Parathyroid adenoma (tissue), 2 donors: ENCODE data around the gene SEMG1.

ENCODE experiments used
- H2AFZ ChIP-seq: fragments of 300-600 bp; sonication (generic); one replicate; pipeline ENCODE4 v1.7.0; 2017; ENCODE audit warnings: antibody characterized with exemption, mild to moderate bottlenecking
- H3K27ac ChIP-seq: fragments of 300-600 bp; sonication (generic); one replicate; pipeline ENCODE4 v1.7.0; 2017
- H3K27me3 ChIP-seq: fragments of 300-600 bp; sonication (generic); one replicate; pipeline ENCODE4 v1.7.0; 2017; ENCODE audit warnings: low read length; ENCODE audit not compliant: control insufficient read depth, insufficient read depth
- H3K36me3 ChIP-seq: fragments of 300-600 bp; sonication (generic); one replicate; pipeline ENCODE4 v1.7.0; 2017; ENCODE audit warnings: low read length; ENCODE audit not compliant: control insufficient read depth, insufficient read depth
- H3K4me1 ChIP-seq: fragments of 300-600 bp; sonication (generic); one replicate; pipeline ENCODE4 v1.7.0; 2017; ENCODE audit warnings: control low read depth
- H3K4me2 ChIP-seq: fragments of 300-600 bp; sonication (generic); one replicate; pipeline ENCODE4 v1.7.0; 2017; ENCODE audit warnings: low read length
- H3K4me3 ChIP-seq: fragments of 300-600 bp; sonication (generic); one replicate; pipeline ENCODE4 v1.7.0; 2017; ENCODE audit warnings: low read depth, low read length
- H3K79me2 ChIP-seq: fragments of 300-600 bp; sonication (generic); one replicate; pipeline ENCODE4 v1.7.0; 2017; ENCODE audit warnings: control low read depth
- H3K9ac ChIP-seq: fragments of 300-600 bp; sonication (generic); one replicate; pipeline ENCODE4 v1.7.0; 2017; ENCODE audit warnings: mild to moderate bottlenecking
- H3K9me3 ChIP-seq: fragments of 300-600 bp; sonication (generic); one replicate; pipeline ENCODE4 v1.7.0; 2017; ENCODE audit warnings: low read length; ENCODE audit not compliant: control insufficient read depth
- CTCF ChIP-seq: fragments of 300-600 bp; sonication (generic); IDR thresholded peaks from one replicate; pipeline ENCODE4 v1.7.0; 2017; ENCODE audit warnings: antibody characterized with exemption, mild to moderate bottlenecking
- donor health status: primary hyperparathyroidism.

Gene SEMG1

GRCh38 chr20:45254383-45255262 lies 47.8 kb downstream of the SEMG1 start, which contains the start of gene SLPI:
SLPI (minus strand) TSS chr20:45254564; CDS start chr20:45254543, 21 bp downstream.
- Histone ChIP-seq H3K4me2 (no peak within 1 kb of the TSS), H3K27me3 (no peaks in the 10 kb centered on the region), H3K9me3 (no peaks in the 10 kb centered on the region), H3K4me3 (no peak within 1 kb of the TSS), H2AFZ (peak within 1 kb of the TSS; percentile 56), H3K4me1 (peaks cover 10% of the 10 kb centered on the region), H3K9ac (no peak within 1 kb of the TSS), H3K27ac (no peak within 1 kb of the TSS), H3K36me3 (no peaks in the 10 kb centered on the region), H3K79me2 (no peaks in the 10 kb centered on the region)
- no peak for TF ChIP-seq CTCF

GRCh38 chr20:45257161-45257560 lies 50.3 kb downstream of the SEMG1 start:
- no peak for TF ChIP-seq CTCF
- Histone ChIP-seq H2AFZ (no peak overlapping the region), H3K4me3 (no peak overlapping the region), H3K9me3 (no peaks in the 10 kb centered on the region), H3K27ac (no peak overlapping the region), H3K27me3 (no peaks in the 10 kb centered on the region), H3K36me3 (no peaks in the 10 kb centered on the region), H3K79me2 (no peaks in the 10 kb centered on the region), H3K9ac (no peak overlapping the region), H3K4me2 (no peak overlapping the region), H3K4me1 (peaks cover 10% of the 10 kb centered on the region)

GRCh38 chr20:45257711-45258110 lies 50.9 kb downstream of the SEMG1 start:
- Histone ChIP-seq H2AFZ (no peak overlapping the region), H3K36me3 (no peaks in the 10 kb centered on the region), H3K27ac (no peak overlapping the region), H3K4me1 (peaks cover 10% of the 10 kb centered on the region), H3K4me2 (no peak overlapping the region), H3K9ac (no peak overlapping the region), H3K4me3 (no peak overlapping the region), H3K27me3 (no peaks in the 10 kb centered on the region), H3K9me3 (no peaks in the 10 kb centered on the region), H3K79me2 (no peaks in the 10 kb centered on the region)
- no peak for TF ChIP-seq CTCF

- H3K4me3 ChIP-seq = no peak overlapping the region
- H3K36me3 ChIP-seq = no peaks in the 10 kb centered on the region
- H3K4me1 ChIP-seq = peaks cover 10% of the 10 kb centered on the region
- no peaks in the 10 kb centered on the region for H3K79me2 ChIP-seq
- no peak overlapping the region for H3K4me2 ChIP-seq
- no peak for TF ChIP-seq CTCF
- no peaks in the 10 kb centered on the region for H3K9me3 ChIP-seq
- H3K27ac ChIP-seq = no peak overlapping the region
- H3K9ac ChIP-seq = no peak overlapping the region
- no peaks in the 10 kb centered on the region for H3K27me3 ChIP-seq
- H2AFZ ChIP-seq = no peak overlapping the region
Measured at GRCh38 chr20:45258259-45258658, 51.4 kb downstream of the SEMG1 start.

GRCh38 chr20:45258664-45259063 lies 51.8 kb downstream of the SEMG1 start:
- Histone ChIP-seq H3K79me2 (no peaks in the 10 kb centered on the region), H3K27me3 (no peaks in the 10 kb centered on the region), H3K9ac (no peak overlapping the region), H3K4me1 (peaks cover 10% of the 10 kb centered on the region), H3K36me3 (no peaks in the 10 kb centered on the region), H3K9me3 (no peaks in the 10 kb centered on the region), H3K27ac (no peak overlapping the region), H3K4me3 (no peak overlapping the region), H3K4me2 (no peak overlapping the region), H2AFZ (no peak overlapping the region)
- no peak for TF ChIP-seq CTCF
